GM12875 (cell line): ENCODE data around the gene CAVIN2.

Experiments
- H3K4me3 ChIP-seq: one replicate; pipeline ENCODE4 v1.5.1; 2011; ENCODE audit warnings: low read depth, low read length, control low read depth
- TF ChIP-seq, protein P1 (sequence below): IDR thresholded peaks from 2 replicates; pipeline ENCODE4 v1.5.1; 2011; ENCODE audit warnings: low read depth, mild to moderate bottlenecking, control low read depth, inconsistent platforms, low read length, moderate library complexity, borderline replicate concordance; ENCODE audit not compliant: insufficient read depth

The CAVIN2 gene

DNA sequence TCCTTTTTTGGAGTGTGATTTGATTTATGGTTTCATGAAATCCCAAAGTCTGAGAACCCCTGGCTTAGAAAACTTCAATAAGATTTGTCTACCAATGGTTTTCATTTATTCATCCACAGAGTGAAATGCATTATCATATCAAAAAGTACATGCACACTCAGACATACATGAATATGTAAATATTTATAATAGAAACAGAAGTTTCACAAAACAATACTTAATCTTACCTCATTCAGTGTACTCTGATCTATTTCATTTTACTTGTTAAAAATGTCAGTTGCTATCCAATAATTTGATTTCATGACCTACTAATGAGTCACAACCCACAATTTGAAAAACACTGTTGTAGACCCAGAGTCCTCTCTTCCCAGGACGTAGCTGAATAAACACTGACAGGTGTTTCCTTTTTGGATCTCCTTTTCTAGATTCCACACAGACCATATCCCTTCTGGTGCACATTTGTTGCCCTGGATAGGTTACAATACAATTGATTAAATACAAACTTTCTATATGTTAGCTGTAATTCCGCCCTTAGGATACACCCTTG is 10.4 kb upstream of the CAVIN2 start:
- no peak overlapping the region for H3K4me3 ChIP-seq
- TF ChIP-seq, protein P1, sequence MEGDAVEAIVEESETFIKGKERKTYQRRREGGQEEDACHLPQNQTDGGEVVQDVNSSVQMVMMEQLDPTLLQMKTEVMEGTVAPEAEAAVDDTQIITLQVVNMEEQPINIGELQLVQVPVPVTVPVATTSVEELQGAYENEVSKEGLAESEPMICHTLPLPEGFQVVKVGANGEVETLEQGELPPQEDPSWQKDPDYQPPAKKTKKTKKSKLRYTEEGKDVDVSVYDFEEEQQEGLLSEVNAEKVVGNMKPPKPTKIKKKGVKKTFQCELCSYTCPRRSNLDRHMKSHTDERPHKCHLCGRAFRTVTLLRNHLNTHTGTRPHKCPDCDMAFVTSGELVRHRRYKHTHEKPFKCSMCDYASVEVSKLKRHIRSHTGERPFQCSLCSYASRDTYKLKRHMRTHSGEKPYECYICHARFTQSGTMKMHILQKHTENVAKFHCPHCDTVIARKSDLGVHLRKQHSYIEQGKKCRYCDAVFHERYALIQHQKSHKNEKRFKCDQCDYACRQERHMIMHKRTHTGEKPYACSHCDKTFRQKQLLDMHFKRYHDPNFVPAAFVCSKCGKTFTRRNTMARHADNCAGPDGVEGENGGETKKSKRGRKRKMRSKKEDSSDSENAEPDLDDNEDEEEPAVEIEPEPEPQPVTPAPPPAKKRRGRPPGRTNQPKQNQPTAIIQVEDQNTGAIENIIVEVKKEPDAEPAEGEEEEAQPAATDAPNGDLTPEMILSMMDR, result no peak

DNA sequence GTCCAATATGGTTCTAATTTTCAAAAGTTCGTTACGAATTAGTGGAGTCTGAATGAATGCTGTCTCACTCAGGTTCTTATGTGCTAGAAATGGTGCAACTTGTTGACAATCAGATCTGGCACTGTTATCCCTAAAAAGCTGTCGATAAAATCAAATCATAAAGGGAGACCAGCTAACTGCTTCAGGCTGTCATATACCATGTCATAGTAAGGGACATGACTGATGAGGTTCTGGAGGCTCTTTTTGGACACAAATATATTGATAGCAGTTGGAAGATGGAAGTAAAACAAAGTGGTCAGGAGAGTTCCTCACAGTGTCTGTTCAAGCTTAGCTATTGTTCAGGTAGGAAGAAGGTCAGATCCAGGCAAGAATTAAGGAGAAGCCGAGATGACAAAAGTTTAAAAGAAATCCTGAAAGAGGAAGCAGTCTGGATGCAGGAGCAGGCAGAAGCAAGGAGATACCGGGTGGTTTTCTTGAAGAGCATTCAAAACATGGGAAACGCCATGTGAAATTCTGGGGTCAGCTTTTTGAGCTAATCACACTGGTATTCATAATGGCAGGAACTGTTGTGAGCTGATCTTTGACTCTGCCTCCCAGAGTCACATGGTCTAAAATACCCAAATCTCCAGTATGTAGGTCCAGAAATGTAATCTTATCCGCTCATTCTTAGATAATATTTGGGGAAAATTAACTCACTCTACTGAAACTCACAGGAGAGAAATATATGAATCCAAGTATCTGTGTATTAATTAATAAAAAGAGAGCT is 9.4 kb upstream of the CAVIN2 start:
- TF ChIP-seq, protein P1, result no peak
- no peak overlapping the region for H3K4me3 ChIP-seq

DNA sequence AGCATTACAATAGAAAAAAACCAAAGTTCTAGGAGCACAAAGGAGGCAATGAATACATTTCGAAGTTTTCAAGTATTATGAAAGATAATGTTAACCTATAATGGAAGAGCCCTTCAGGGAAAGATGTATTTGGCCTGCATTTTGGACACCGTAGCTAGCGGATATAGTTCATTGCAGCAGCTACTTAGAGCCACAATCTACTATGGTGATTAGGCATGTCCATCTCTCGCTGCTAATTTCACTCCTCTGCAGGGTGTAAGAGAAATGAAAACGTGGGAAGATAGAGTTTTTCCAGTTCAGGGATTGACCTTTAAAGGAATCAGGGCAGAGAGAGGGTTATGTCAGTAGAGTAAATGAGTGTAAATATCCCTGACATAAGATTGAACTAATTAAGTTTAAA is 8.5 kb upstream of the CAVIN2 start:
- TF ChIP-seq, protein P1, result no peak
- no peak overlapping the region for H3K4me3 ChIP-seq

DNA sequence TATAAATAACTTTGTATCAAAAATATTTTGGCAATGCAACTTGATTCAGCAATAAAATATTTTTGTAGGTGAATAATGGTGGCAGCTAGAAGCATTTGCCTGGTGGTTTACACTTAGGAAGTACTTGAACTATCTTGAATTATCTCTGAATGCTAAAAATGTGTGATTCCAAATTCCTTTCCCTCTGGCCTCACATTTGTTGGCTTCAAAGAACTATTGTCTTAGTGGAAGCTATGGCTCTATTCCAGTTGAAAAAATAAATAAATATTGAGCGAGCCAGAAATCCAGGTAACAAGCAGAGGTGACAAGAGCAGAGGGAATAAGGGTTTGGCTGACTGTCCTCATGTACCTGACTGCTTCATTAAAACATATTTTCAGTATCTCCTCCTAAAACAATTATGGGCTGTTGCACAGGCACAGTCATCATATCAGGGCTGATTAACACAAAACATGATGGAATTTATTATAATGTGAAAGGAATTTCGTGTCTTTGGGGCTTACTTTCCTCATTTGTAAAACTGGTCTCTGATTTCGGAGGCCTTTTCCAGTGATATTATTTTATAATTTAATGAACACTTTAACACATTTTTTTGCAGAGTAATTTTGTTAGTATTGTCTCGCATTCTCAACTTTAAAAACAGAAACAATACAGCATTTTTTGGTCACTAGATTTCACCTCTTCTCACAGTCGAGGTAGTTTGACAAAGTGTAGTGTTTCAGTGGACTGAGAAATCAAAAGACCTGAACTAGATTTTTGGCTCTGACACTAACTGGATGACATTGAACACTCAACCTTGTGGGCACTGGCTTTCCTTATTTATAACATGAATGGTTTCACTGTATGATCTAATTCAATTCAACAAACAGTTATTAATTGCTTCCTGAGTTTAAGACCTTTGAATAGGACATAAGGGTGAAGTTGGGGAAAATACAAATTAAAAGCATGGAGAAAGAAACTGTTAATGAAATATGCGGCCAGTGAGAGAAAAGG is 7.8 kb upstream of the CAVIN2 start:
- H3K4me3 ChIP-seq, result no peak overlapping the region
- TF ChIP-seq, protein P1, result no peak

DNA sequence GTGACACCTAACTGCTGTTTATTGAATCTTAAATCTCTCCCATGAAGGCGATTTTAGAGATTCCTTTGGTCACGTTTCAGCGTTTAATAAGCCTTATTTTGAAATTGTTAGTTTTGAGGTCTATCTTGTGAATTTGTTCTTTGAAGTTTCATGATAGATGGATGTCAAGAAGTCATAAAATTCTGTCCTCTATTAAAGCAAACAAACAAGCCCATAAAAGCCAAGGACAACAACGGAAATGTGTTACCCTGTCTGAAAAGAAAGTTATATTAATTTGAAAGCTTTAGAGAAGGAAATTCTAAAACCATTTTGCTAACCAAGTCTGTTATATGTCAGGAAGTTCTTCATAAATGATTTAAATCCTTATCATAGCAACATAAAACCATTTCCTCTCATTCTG is 7.0 kb upstream of the CAVIN2 start:
- H3K4me3 ChIP-seq, result no peak overlapping the region
- TF ChIP-seq, protein P1, result no peak

DNA sequence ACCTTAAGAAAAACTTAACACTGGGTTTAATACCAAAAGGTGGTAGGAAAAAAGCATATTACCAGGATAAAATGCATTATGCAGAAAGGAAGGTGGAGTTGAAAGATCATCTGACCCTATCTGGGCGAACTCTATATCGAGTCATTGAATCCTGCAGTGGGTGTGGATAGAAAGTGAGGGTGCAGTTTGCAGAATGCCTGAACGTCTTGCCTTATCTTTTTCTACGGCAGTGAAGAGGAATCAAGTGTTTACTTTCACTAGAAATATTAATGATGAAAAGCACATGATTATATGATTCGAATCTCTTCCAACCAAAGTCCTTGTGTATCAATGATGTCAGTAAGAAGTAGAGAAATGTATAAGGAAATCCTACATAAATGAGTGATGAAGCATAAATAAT is 4.3 kb upstream of the CAVIN2 start:
- H3K4me3 ChIP-seq, result no peak overlapping the region
- TF ChIP-seq, protein P1, result no peak
